HG03159 (cell line): Measurements from ENCODE around the gene TAF5L.
"Not testable (repeated sequence)": the region's sequence is repeated elsewhere in the genome, so short reads cannot be mapped to it uniquely, and the experiment has no call there.

Experiments used
- ATAC-seq: cut with Tn5 transposase; IDR thresholded peaks from one replicate; pipeline ENCODE4 v1.9.1; 2021; ENCODE audit warnings: mild to moderate bottlenecking, moderate library complexity; ENCODE audit not compliant: unreplicated experiment

TAF5L gene

GRCh38 chr1:229642970-229643369 lies 17.0 kb upstream of the TAF5L start:
- no peak for ATAC-seq

DNA sequence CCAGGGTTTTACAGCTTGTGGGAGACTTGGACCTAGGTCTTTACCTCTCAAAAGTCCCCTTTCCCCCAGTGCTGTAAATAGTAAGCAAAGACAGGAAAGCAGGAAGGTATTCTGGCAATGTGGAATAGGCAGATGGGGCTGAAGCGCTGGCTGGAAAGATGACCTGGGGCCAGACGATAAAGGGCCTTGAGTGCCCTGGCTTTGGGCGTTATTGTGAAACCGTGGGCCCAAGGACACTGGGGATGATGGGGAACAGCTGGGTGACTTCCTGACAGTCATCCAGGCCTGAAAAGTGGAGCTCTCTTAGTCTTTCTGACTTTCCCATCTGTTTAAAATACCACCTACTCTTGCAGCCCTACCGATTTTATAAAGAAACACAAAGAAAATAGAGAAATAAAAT lies 16.5 kb upstream of the TAF5L start:
- no peak for ATAC-seq

- no peak for ATAC-seq
These were observed 15.4 kb upstream of the TAF5L start for GRCh38 chr1:229641306-229641705.

DNA sequence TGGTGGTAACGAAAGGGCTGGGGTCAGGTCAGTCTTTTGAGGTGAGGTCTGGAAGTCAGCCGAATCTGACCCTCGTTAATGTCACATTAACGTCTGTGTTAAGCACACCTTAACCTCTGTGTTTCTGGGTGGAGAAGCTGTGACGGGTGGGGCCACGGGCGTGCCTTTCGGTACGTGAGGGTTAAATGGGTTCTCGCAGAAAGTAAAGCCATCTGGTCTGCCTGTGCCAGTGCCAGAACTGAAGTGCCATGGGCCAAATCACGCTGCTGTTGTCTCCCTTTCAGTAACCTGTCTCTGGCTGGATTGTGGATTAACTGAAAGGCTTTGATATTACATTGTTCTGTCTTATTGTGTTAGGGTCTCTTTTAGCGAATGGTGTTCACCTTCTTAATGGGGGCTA lies 14.5 kb upstream of the TAF5L start:
- no peak for ATAC-seq

GRCh38 chr1:229637746-229638145 lies 11.8 kb upstream of the TAF5L start:
- ATAC-seq, result no peak

DNA sequence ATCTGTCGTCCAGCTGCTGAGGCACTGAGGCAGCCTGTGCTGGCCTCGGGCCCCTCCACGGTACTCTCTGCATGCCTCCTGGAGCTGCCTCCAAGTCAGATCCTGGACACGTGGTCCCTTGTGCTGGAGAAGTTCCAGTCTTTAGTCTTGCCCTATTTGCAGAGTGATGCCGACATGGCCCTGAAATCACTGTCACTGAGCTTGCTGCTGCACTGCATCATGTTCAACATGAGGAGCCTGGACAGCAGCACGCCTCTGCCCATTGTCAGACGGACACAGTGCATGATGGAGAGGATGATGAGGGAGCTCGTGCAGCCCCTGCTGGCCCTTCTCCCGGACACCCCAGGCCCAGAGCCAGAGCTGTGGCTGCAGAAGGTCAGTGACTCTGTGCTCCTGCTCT lies 10.1 kb upstream of the TAF5L start:
- ATAC-seq, result no peak

- no peak for ATAC-seq
These were observed 6.0 kb upstream of the TAF5L start for GRCh38 chr1:229631966-229632365.

DNA sequence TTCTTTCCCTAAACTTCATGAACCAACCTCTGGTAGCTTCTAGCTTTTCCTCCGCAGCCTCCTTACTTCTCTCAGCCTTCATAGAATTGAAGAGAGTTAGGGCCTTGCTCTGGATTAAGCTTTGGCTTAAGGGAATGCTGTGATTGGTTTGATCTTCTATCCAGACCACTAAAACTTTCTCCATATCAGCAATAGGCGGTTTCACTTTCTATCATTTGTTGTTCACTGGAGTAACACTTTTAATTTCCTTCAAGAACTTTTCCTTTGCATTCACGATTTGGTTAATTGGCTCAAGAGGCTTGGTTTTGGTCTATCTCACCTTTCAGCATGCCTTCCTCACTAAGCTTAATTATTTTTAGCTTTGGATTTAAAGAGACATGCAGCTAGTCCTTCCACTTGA lies 5.2 kb upstream of the TAF5L start:
- ATAC-seq, result no peak

- no peak for ATAC-seq
These were observed 3.3 kb upstream of the TAF5L start for GRCh38 chr1:229629261-229629660.

DNA sequence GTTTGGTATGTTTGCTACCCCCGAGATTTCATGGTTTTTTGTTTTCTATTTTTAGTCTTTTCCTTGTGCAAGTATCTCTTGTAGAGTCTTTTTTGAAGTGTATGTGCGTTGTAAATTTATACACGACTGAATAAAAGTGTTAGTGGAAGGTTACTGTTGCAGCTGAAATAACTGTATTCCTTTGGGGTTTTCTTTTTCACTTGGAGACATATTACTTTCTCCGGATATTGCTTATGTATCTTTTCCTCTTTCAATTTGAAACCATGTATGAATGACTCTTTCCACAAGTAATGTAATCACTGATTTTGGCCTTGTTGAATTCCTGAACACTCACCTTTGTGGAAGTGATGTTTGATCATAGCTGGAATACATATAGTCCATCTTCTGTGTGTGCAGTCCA lies 1.1 kb upstream of the TAF5L start:
- ATAC-seq, result no peak

GRCh38 chr1:229625071-229625914 lies 629 bp downstream of the TAF5L start:
- ATAC-seq, result peak; percentile 29

DNA sequence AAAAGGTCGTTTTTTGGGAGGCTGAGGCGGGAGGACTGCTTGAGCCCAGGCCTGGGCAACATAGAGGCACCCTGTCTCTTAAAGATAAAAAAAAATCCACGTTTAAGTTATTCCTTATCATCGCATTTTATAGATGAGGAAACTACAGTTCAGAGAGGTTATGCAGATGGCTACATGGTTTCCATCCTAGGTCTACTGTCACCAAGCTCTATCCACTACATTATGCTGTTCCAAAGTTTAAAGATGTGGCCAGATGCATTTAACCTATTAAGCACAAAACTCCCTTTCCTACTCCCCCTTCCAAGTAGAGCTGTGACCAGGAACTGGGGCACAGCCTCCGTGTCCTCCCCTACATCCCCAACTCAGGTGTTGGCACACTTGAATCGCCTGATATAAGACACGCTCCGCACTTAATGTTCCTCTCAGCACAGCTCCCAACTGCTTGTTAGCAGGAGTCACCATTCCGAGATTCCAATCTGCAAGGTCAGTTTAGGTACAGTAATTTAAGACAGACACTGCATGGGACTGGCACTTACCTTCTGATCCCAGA lies 1.3 kb downstream of the TAF5L start:
- no peak for ATAC-seq

GRCh38 chr1:229623838-229624237 lies 2.1 kb downstream of the TAF5L start:
- no peak for ATAC-seq

DNA sequence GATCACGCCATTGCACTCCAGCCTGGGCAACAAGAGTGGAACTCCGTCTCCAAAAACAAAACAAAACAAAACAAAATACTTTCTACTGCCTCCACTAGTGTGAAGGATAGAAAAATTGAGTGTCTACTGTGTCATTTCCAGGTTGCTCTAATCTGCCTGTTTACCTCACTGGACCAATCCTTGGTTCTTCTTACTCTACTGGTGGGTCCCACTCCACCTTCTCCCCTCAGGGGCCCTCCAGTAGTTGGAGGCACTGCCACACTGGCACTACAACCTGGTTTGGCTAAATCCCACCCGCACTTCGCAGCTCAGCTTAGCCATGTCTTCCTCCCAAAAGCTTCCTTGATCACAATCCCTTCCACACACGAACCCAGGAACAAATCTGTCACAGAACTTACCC lies 2.7 kb downstream of the TAF5L start:
- no peak for ATAC-seq

- not testable (repeated sequence) for ATAC-seq
These were observed 3.2 kb downstream of the TAF5L start for GRCh38 chr1:229622641-229623120.

DNA sequence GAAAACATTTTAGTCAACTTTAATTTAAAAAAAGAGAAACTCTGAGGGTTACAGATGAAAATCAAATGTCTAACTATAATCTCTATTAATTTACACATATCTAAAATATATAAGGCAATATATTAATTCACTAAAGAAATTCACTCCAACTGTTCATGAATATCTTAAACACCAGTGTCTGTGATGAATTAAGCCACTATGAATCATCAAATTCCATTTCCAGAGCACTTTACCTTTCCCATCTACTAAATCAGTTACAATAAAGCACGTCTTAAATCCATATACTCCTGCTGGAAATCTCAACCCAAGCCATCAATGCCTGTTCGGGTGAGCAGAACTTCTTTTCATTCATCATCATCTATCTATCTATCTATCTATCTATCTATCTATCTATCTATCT lies 4.3 kb downstream of the TAF5L start:
- ATAC-seq, result no peak

DNA sequence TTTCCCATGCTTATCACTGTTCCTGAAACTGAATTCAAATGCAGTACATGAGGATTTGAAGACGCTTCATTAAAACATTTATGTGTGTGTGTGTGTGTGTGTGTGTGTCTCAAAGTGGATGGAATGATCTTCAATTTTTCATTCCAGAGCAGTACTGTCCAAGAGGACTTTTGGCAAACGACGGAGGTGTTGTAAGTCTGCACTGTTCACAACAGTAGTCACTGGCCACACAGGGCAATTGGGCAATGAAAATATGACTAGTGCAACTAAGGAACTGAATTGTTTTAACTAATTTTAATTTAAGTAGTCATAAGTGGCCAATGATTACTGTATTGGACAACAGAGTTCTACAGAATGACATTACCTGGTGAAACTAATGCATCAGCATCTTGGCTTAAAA lies 5.0 kb downstream of the TAF5L start:
- ATAC-seq, result no peak

GRCh38 chr1:229619614-229620013 lies 6.3 kb downstream of the TAF5L start:
- ATAC-seq, result no peak

- ATAC-seq, result no peak
These were observed 6.9 kb downstream of the TAF5L start for GRCh38 chr1:229619002-229619401.

DNA sequence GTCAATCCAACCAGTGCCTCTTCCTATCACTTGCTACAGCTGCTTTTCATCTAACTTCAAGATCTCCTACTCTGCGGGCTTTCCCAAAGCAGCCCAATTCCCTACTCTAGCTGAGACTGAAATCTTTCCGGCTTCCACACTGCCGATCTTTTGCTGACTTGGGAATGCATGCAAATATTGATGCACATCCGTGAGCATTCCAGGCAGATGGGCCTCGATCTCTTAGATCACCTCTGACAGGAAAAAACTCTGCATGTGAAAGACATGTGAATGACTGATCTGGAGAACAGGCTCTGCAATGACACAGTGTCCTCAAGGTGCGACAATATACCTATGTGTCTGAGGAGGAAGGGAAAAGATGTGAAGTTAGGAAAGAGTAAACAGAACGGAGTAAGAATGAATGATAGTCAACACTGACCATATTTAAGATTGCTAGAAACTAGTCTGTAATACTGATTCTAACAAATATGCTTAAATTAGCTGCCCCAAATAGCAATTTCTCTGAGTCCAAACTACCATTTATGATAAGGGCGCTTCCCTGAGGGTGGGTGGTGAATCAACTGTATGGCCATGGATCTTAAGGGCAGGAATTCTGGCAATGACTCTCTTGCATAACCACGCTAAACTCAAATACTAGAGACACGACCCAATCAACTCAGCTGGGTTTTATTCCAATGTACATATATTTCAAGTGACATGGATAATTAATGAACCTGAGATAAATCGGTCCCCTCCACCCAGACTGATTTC lies 8.4 kb downstream of the TAF5L start:
- ATAC-seq, result no peak

GRCh38 chr1:229614701-229615100 lies 11.2 kb downstream of the TAF5L start:
- no peak for ATAC-seq

GRCh38 chr1:229613938-229614337 lies 12.0 kb downstream of the TAF5L start:
- ATAC-seq, result no peak
